HFFc6 (cell line): ENCODE data around the gene ETV3. TPM values are rescaled to one million over a fixed set of nuclear protein-coding genes. Genes with fewer than 3 reads are reported as not detected.

Source experiments
- DNase-seq: peaks from one replicate; pipeline ENCODE4 v3.0.0-alpha.2; 2018
- H3K27ac Mint-ChIP-seq: 2 replicates; pipeline ENCODE4 v1.8.0; 2020; ENCODE audit warnings: mild to moderate bottlenecking, mixed read lengths
- H3K27me3 Mint-ChIP-seq: 2 replicates; pipeline ENCODE4 v1.8.0; 2021; ENCODE audit warnings: mild to moderate bottlenecking, moderate library complexity, mixed read lengths; ENCODE audit not compliant: insufficient read depth
- H3K36me3 Mint-ChIP-seq: 2 replicates; pipeline ENCODE4 v1.8.0; 2021; ENCODE audit warnings: low read depth, mixed read lengths
- H3K4me1 Mint-ChIP-seq: 2 replicates; pipeline ENCODE4 v1.8.0; 2020; ENCODE audit warnings: low read depth, mixed read lengths
- H3K4me3 Mint-ChIP-seq: 2 replicates; pipeline ENCODE4 v1.8.0; 2020; ENCODE audit warnings: mild to moderate bottlenecking, moderate library complexity, mixed read lengths
- H3K9me3 Mint-ChIP-seq: 2 replicates; pipeline ENCODE4 v1.8.0; 2020; ENCODE audit warnings: mild to moderate bottlenecking, mixed read lengths
- CTCF ChIP-seq: fragments of 200-600 bp; sonication (generic); IDR thresholded peaks from 2 replicates; pipeline ENCODE4 v1.5.0; 2021; ENCODE audit warnings: antibody characterized with exemption, mild to moderate bottlenecking
- total RNA-seq, 6 experiments: library from RNA; stranded (reverse); fragmentation: NEBNext Ultra II Directional; extraction: Animal tissue kit (Norgen Biotek cat#: 25700); gene quantifications; 2 replicates in 1 of 6; 3 replicates in 5 of 6; pipeline ENCODE4 v1.2.3, GENCODE V29; 2021

The ETV3 gene
- total RNA-seq, 6 experiments from 2014 or later = 20.0 to 22.9 (median 21.0) TPM

- Mint-ChIP-seq H3K27ac (no peak overlapping the region), H3K4me3 (no peak overlapping the region), H3K4me1 (no peaks in the 10 kb centered on the region), H3K27me3 (peaks cover 15% of the 10 kb centered on the region), H3K9me3 (no peaks in the 10 kb centered on the region), H3K36me3 (peaks cover 12% of the 10 kb centered on the region; the same call in 1 of the 2 replicates)
- no peak for TF ChIP-seq CTCF
- no peak for DNase-seq
Measured at GRCh38 chr1:157119008-157119407, 19.2 kb downstream of the ETV3 start.

GRCh38 chr1:157117527-157118057 lies 20.6 kb downstream of the ETV3 start:
- Mint-ChIP-seq H3K36me3 (no peaks in the 10 kb centered on the region), H3K4me3 (no peak overlapping the region), H3K27me3 (peaks cover 21% of the 10 kb centered on the region), H3K27ac (no peak overlapping the region), H3K9me3 (no peaks in the 10 kb centered on the region), H3K4me1 (no peaks in the 10 kb centered on the region)
- TF ChIP-seq CTCF = no peak
- no peak for DNase-seq

GRCh38 chr1:157116737-157117103 lies 21.5 kb downstream of the ETV3 start:
- peaks cover 6% of the 10 kb centered on the region; the same call in 1 of the 2 replicates for H3K4me1 Mint-ChIP-seq
- no peaks in the 10 kb centered on the region for H3K36me3 Mint-ChIP-seq
- TF ChIP-seq CTCF = no peak
- H3K9me3 Mint-ChIP-seq = no peaks in the 10 kb centered on the region
- no peak overlapping the region for H3K4me3 Mint-ChIP-seq
- H3K27ac Mint-ChIP-seq = no peak overlapping the region
- H3K27me3 Mint-ChIP-seq = peaks cover 27% of the 10 kb centered on the region
- no peak for DNase-seq

- DNase-seq = no peak
- no peak overlapping the region for H3K4me3 Mint-ChIP-seq
- no peaks in the 10 kb centered on the region for H3K9me3 Mint-ChIP-seq
- no peak overlapping the region for H3K27ac Mint-ChIP-seq
- no peak for TF ChIP-seq CTCF
- peaks cover 6% of the 10 kb centered on the region; the same call in 1 of the 2 replicates for H3K4me1 Mint-ChIP-seq
- H3K36me3 Mint-ChIP-seq = no peaks in the 10 kb centered on the region
- H3K27me3 Mint-ChIP-seq = peaks cover 31% of the 10 kb centered on the region
Measured at GRCh38 chr1:157115851-157116736, 22.1 kb downstream of the ETV3 start.

GRCh38 chr1:157115429-157115838 lies 22.8 kb downstream of the ETV3 start:
- Mint-ChIP-seq H3K27me3 (peaks cover 35% of the 10 kb centered on the region), H3K36me3 (no peaks in the 10 kb centered on the region), H3K27ac (no peak overlapping the region), H3K4me1 (peaks cover 6% of the 10 kb centered on the region; the same call in 1 of the 2 replicates), H3K4me3 (no peak overlapping the region), H3K9me3 (no peaks in the 10 kb centered on the region)
- no peak for TF ChIP-seq CTCF
- no peak for DNase-seq
